Adrenal gland (tissue), 5 donors: ENCODE results near the gene GNG8.

Source experiments
- POLR2A ChIP-seq, 2 donors: fragments of 450-650 bp; IDR thresholded peaks; one replicate each; pipeline ENCODE4 v1.6.1; 2017; ENCODE audit warnings: antibody characterized with exemption in 2 of 2, mild to moderate bottlenecking in 2 of 2, moderate library complexity in 1 of 2
- TF ChIP-seq, protein P1 (sequence below), 6 experiments: fragments of 450-650 bp in 4 of 6; fragments of 200-600 bp in 2 of 6; sonication (generic) in 1 of 6; IDR thresholded peaks; 1 replicate in 5 of 6; 2 replicates in 1 of 6; pipeline versions ENCODE4 v1.5.1 to v1.8.0; 2016 to 2021; ENCODE audit warnings: antibody characterized with exemption in 6 of 6, mild to moderate bottlenecking in 2 of 6, moderate library complexity in 1 of 6
- donor health status: DM: no; HTN: no; CAD: no.

- TF ChIP-seq, protein P1, sequence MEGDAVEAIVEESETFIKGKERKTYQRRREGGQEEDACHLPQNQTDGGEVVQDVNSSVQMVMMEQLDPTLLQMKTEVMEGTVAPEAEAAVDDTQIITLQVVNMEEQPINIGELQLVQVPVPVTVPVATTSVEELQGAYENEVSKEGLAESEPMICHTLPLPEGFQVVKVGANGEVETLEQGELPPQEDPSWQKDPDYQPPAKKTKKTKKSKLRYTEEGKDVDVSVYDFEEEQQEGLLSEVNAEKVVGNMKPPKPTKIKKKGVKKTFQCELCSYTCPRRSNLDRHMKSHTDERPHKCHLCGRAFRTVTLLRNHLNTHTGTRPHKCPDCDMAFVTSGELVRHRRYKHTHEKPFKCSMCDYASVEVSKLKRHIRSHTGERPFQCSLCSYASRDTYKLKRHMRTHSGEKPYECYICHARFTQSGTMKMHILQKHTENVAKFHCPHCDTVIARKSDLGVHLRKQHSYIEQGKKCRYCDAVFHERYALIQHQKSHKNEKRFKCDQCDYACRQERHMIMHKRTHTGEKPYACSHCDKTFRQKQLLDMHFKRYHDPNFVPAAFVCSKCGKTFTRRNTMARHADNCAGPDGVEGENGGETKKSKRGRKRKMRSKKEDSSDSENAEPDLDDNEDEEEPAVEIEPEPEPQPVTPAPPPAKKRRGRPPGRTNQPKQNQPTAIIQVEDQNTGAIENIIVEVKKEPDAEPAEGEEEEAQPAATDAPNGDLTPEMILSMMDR (IDR thresholded peaks at IDR 0.05): no peak
- TF ChIP-seq POLR2A (IDR thresholded peaks at IDR 0.05): no peak
Observed at GRCh38 chr19:46629546-46630025, 6.4 kb downstream of the GNG8 start.
